ENCODE data around the gene MAP1B.

MAP1B gene

DNA sequence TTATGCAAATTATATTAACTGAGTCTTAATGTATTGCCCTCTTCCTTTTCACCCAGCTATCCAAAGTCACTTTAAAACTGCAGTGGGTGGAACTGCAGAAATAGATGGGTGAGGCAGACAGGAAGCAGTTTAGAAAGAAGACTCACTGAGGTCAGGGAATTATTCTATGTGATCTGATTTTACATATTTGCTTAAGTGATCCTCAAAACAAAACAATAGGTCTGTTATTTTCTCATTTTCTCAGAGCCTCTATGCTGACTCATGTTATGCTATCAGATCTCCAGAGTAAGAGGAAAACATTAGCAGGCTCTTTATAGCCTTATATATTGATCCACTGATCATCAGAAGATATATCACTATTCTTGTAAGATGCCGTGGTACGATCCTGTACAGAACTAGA lies 149.3 kb downstream of the MAP1B start:
- no peak for DNase-seq
